Measurements from ENCODE around the gene TAGLN3.

TAGLN3 gene

DNA sequence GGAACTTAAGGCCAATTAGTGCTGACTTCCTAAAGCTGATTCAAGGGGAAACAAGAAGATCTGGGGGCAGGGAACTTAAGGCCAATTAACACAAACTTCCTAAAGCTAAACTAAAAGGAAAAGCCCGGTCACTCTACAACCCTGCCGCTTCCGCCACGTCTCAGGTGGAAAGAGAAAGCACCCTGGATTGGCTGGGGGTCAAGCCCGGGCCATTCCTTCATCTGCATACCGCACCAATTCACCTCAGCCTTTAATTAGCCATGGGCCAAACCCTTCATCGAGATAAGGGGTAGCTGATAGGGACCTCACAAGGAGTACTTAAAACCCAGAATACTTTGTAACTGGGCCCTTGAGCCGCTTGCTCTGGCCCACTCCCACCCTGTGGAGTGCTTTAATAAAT lies 50.2 kb downstream of the TAGLN3 start:
- DNase-seq (ENCODE audit: low read depth in 2 of 2), result no peak

DNA sequence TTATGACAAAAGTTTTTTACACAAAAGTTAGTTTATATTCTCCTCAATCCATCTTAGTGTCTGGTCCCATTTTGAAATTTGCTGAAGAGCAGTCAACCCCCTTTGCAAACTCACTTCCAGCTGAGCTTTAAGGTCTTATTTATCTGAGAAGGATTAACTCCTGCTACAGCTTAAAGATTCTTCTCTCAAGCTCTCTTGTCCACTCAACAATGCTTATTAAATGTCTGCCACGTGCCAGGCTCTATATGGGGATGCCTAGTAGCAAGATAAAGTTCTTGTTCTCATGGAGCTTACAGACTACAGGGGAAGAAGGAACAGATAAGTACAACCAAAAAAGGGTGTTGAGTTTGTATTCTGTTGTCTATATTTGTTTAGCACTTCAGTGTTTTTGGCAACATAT lies 54.5 kb downstream of the TAGLN3 start:
- no peak for DNase-seq (ENCODE audit: low read depth in 2 of 2)

DNA sequence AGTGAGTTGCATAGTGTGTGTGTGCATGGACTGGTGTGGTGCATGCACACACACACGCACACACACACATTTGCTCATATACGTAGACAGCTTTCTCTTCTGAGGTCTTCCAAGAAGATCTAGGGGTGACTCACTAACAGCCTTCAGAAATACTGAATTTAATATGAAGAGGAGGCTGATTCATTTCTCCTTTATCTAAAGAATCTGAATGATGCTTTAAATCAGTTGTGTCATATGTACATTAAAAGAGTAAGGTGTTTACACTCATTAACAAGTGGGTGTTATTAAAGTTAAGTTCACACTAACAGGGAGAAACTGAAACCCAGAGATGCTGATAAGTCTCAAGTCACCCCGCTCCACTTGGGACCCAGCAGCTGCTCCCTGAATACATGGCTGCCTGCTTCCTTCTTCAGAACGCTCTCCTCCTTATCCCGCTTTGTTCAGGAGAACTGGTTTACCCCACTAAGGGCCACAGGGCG lies 57.8 kb downstream of the TAGLN3 start:
- DNase-seq (ENCODE audit: low read depth in 2 of 2), result no peak

DNA sequence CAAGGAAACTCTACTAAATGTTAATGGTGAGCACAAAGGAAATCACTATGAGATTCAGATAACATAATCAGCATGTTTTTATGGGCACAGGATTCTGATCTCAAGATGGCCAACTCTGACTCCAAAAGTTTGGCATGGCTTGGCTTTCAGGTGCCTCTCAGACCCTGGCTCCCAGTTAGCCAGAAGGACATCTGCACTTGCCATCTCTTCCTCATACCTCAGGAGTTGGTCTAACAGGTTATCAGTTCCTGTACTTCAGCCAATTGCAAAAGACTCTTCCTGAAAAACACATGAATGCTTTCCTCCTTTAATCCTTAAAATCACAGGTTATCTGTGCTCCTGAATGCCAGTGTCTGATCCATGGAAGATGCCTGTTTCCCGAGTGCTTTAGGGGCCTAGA lies 60.8 kb downstream of the TAGLN3 start:
- DNase-seq (ENCODE audit: low read depth in 2 of 2), result no peak

DNA sequence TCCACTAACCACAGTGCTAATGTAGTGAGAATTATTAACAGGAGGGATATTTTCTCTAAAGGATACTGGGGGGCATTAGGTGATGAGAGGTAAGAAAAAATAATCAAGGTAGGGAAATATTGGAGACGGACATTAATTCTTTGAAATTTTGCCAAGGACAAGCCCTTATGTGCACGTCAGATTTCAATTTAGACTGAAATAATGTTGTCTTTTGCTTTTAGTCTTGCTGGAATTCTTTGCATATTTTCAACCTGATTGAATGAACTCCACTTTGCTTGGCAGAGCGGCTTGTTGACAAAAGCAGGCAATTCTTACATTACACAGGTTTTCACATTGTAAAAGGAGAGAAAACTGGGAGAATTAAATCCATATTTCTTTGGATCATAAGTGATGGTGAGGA lies 62.4 kb downstream of the TAGLN3 start:
- no peak for DNase-seq (ENCODE audit: low read depth in 2 of 2)

Data from activated CD8-positive, alpha-beta memory T cell treated with anti-CD3 and anti-CD28 coated beads for 4 hours (primary cell).